ENCODE data around the gene ASZ1. TPM values are rescaled to one million over a fixed set of nuclear protein-coding genes. Genes with fewer than 3 reads are reported as not detected.
"Not testable (repeated sequence)": the region's sequence is repeated elsewhere in the genome, so short reads cannot be mapped to it uniquely, and the experiment has no call there.

The ASZ1 gene
- total RNA-seq, result not detected
- long read RNA-seq, result 0 reads

GRCh38 chr7:117427258-117427701, at the start of gene ASZ1:
ASZ1 (minus strand) TSS chr7:117427493; CDS start chr7:117427460, 33 bp downstream.
- intact Hi-C loops (cut with micrococcal nuclease), result no loop called here
- H3K27me3 ChIP-seq (ENCODE audit: low read depth), result peaks cover 7% of the 10 kb centered on the region
- TF ChIP-seq CTCF (IDR thresholded peaks at IDR 0.05; ENCODE audit: borderline replicate concordance), result no peak
- DNase-seq, result no peak
- H3K4me3 ChIP-seq, result no peak within 1 kb of the TSS
- H3K36me3 ChIP-seq, result no peaks in the 10 kb centered on the region
- H3K27ac ChIP-seq (replicated peaks), result no peak within 1 kb of the TSS
- no peaks in the 10 kb centered on the region for H3K9me3 ChIP-seq (replicated peaks)
- no peaks in the 10 kb centered on the region for H3K4me1 ChIP-seq

GRCh38 chr7:117476557-117477215, 49.4 kb upstream of the ASZ1 start:
- intact Hi-C loops (cut with micrococcal nuclease), result no loop called here
- Histone ChIP-seq H3K4me3 (no peak overlapping the region), H3K9me3 (replicated peaks) (no peaks in the 10 kb centered on the region), H3K36me3 (no peaks in the 10 kb centered on the region), H3K4me1 (peaks cover 18% of the 10 kb centered on the region), H3K27me3 (ENCODE audit: low read depth) (peaks cover 23% of the 10 kb centered on the region), H3K27ac (replicated peaks) (no peak overlapping the region)
- no peak for TF ChIP-seq CTCF (IDR thresholded peaks at IDR 0.05; ENCODE audit: borderline replicate concordance)
- DNase-seq, result no peak

- no peaks in the 10 kb centered on the region for H3K9me3 ChIP-seq (replicated peaks)
- H3K27me3 ChIP-seq (ENCODE audit: low read depth), result no peaks in the 10 kb centered on the region
- no peaks in the 10 kb centered on the region for H3K36me3 ChIP-seq
- peak overlapping the region; percentile 74 for H3K27ac ChIP-seq (replicated peaks)
- TF ChIP-seq CTCF (IDR thresholded peaks at IDR 0.05; ENCODE audit: borderline replicate concordance), result no peak
- DNase-seq, result no peak
- peaks cover 8% of the 10 kb centered on the region for H3K4me1 ChIP-seq
- intact Hi-C loops (cut with micrococcal nuclease), result no loop called here
- no peak overlapping the region for H3K4me3 ChIP-seq
Observed at GRCh38 chr7:117472335-117472734, 45.0 kb upstream of the ASZ1 start.

- Histone ChIP-seq H3K36me3 (no peaks in the 10 kb centered on the region), H3K4me1 (peaks cover 8% of the 10 kb centered on the region), H3K9me3 (replicated peaks) (no peaks in the 10 kb centered on the region), H3K27ac (replicated peaks) (peak overlapping the region; percentile 74), H3K4me3 (no peak overlapping the region), H3K27me3 (ENCODE audit: low read depth) (no peaks in the 10 kb centered on the region)
- DNase-seq, result peak; percentile 75
- intact Hi-C loops (cut with micrococcal nuclease), result no loop called here
- TF ChIP-seq CTCF (IDR thresholded peaks at IDR 0.05; ENCODE audit: borderline replicate concordance), result no peak
Observed at GRCh38 chr7:117470777-117471176, 43.5 kb upstream of the ASZ1 start.

- no peak for TF ChIP-seq CTCF (IDR thresholded peaks at IDR 0.05; ENCODE audit: borderline replicate concordance)
- H3K27ac ChIP-seq (replicated peaks), result no peak overlapping the region
- H3K27me3 ChIP-seq (ENCODE audit: low read depth), result no peaks in the 10 kb centered on the region
- H3K4me3 ChIP-seq, result no peak overlapping the region
- no peak for DNase-seq
- H3K4me1 ChIP-seq, result peaks cover 8% of the 10 kb centered on the region
- peaks cover 4% of the 10 kb centered on the region for H3K9me3 ChIP-seq (replicated peaks)
- H3K36me3 ChIP-seq, result no peaks in the 10 kb centered on the region
- intact Hi-C loops (cut with micrococcal nuclease), result no loop called here
Observed at GRCh38 chr7:117468174-117468573, 40.9 kb upstream of the ASZ1 start.

GRCh38 chr7:117460815-117461214, 33.5 kb upstream of the ASZ1 start:
- H3K36me3 ChIP-seq; H3K27ac ChIP-seq (replicated peaks); H3K4me1 ChIP-seq; H3K4me3 ChIP-seq; H3K27me3 ChIP-seq (ENCODE audit: low read depth); DNase-seq; intact Hi-C loops (cut with micrococcal nuclease): not testable (repeated sequence)
- peaks cover 13% of the 10 kb centered on the region for H3K9me3 ChIP-seq (replicated peaks)
